Astrocyte (in vitro differentiated cells and primary cell): ENCODE data around the gene SLC18B1.

ENCODE experiments used
- EZH2 ChIP-seq: IDR thresholded peaks from 2 replicates; pipeline ENCODE4 v1.6.1; 2012; ENCODE audit warnings: mild to moderate bottlenecking, low read length, inconsistent platforms; ENCODE audit not compliant: insufficient read depth
- TF ChIP-seq, protein P1 (sequence below): IDR thresholded peaks from 2 replicates; pipeline ENCODE4 v1.5.1; 2011; ENCODE audit warnings: low read depth, mild to moderate bottlenecking, inconsistent platforms, low read length, moderate library complexity; ENCODE audit not compliant: insufficient read depth

DNA sequence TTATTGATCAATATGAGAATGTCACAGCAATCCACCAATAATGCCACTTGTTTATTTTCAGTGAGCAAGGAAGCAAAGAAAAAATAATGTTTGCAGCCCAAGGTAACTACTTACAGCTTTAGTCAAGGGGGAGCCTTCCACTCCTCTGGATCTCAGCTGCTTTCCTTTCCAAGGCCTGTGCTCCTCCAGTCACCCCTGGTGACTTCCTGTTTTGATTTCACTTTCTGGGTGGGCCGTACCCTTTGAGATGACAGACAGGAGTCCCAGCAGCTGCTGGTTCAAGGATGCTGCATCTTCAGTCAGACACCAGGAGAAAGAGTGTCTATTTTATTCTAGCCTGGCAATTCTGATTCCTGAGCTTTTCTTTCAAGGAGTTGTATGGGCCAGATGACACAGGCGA lies 35.2 kb downstream of the SLC18B1 start:
- TF ChIP-seq, protein P1, sequence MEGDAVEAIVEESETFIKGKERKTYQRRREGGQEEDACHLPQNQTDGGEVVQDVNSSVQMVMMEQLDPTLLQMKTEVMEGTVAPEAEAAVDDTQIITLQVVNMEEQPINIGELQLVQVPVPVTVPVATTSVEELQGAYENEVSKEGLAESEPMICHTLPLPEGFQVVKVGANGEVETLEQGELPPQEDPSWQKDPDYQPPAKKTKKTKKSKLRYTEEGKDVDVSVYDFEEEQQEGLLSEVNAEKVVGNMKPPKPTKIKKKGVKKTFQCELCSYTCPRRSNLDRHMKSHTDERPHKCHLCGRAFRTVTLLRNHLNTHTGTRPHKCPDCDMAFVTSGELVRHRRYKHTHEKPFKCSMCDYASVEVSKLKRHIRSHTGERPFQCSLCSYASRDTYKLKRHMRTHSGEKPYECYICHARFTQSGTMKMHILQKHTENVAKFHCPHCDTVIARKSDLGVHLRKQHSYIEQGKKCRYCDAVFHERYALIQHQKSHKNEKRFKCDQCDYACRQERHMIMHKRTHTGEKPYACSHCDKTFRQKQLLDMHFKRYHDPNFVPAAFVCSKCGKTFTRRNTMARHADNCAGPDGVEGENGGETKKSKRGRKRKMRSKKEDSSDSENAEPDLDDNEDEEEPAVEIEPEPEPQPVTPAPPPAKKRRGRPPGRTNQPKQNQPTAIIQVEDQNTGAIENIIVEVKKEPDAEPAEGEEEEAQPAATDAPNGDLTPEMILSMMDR: no peak
- no peak for TF ChIP-seq EZH2
